Activated B cell treated with CpG ODN at 0.5 μM for 24 hours (primary cell): ENCODE data around the gene CCL24. TPM values are rescaled to one million over a fixed set of nuclear protein-coding genes. Genes with fewer than 3 reads are reported as not detected.

Experiments
- ATAC-seq: fragments of 200-7000 bp; cut with Tn5 transposase; one replicate; pipeline ENCODE4 v1.10.0; 2021; ENCODE audit warnings: low read depth, mild to moderate bottlenecking, moderate library complexity
- CTCF ChIA-PET: fragments of 350-600 bp; sonication (Branson Sonifier 250); formaldehyde crosslinking; loops from one replicate; lab custom pipeline; 2021; ENCODE audit warnings: antibody characterized with exemption; lab: Charles Lee
- POLR2A ChIA-PET: fragments of 350-600 bp; sonication (Branson Sonifier 250); formaldehyde crosslinking; loops from one replicate; lab custom pipeline; 2021; ENCODE audit warnings: antibody characterized with exemption; lab: Charles Lee
- DNase-seq: peaks from one replicate; pipeline ENCODE4 v3.0.0; 2022
- H3K27ac Mint-ChIP-seq: one replicate; pipeline ENCODE4 v1.8.0; 2020; ENCODE audit warnings: mixed read lengths
- H3K27me3 Mint-ChIP-seq: one replicate; pipeline ENCODE4 v1.8.0; 2021; ENCODE audit warnings: mixed read lengths
- H3K36me3 Mint-ChIP-seq: one replicate; pipeline ENCODE4 v1.8.0; 2021; ENCODE audit warnings: low read depth, mixed read lengths
- H3K4me1 Mint-ChIP-seq: one replicate; pipeline ENCODE4 v1.8.0; 2021; ENCODE audit warnings: mixed read lengths
- H3K4me3 Mint-ChIP-seq: one replicate; pipeline ENCODE4 v1.8.0; 2020; ENCODE audit warnings: mild to moderate bottlenecking, mixed read lengths
- H3K9me3 Mint-ChIP-seq: one replicate; pipeline ENCODE4 v1.8.0; 2020; ENCODE audit warnings: mixed read lengths
- intact Hi-C: fragments of 100-400 bp; cut with micrococcal nuclease; formaldehyde crosslinking; loops from one replicate; pipeline ENCODE4 v1.15.1; 2024
- total RNA-seq: library from RNA; stranded (reverse); gene quantifications from 2 replicates; pipeline ENCODE4 v1.2.3, GENCODE V29; 2022
- TF ChIP-seq, protein P1 (sequence below): fragments of 200-600 bp; IDR thresholded peaks from one replicate; pipeline ENCODE4 v1.8.0; 2022; ENCODE audit warnings: antibody characterized with exemption, mild to moderate bottlenecking

The CCL24 gene
- total RNA-seq, 1 donor from 2014 or later: 1.2 TPM

DNA sequence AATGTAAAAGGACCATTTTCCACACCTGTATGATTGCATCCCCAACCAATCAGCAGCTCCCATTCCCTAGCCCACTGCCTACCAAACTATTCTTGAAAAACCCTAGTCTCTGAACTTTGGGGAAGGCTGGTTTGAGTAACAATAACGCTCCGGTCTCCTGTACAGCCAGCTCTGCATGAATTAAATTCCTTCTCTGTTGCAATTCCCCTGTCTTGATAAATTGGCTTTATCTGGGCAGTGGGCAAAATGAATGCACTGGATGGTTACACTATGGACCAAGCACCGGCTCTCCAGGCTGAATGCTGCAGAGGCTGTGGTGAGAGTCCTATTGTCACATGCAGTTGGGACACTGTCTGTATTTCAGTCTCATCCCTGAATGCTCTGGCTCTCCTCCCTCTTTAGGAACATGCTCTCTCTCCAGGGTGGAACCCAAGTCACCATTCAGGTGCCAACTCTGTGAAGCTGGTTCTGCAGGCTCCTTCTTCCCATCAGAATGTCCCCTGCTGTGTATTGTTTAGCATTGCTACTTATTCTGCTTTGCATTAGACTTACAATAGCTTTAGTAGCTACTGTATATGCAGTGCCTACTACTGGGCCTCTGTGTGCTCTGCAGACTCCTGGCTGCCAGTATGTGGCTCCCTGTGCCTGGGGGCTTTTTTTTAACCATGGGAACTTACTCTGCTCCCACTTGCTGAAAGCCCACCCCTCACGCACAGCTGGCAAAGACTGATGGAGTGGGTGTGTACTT, 6.9 kb downstream of the CCL24 start:
- Mint-ChIP-seq H3K36me3 (no peaks in the 10 kb centered on the region), H3K9me3 (peaks cover 3% of the 10 kb centered on the region), H3K4me1 (no peaks in the 10 kb centered on the region), H3K27me3 (peaks cover 6% of the 10 kb centered on the region), H3K4me3 (no peak overlapping the region), H3K27ac (no peak overlapping the region)
- CTCF ChIA-PET: no interaction called here
- intact Hi-C loops: no loop called here
- ATAC-seq (no peak), DNase-seq (no peak)
- TF ChIP-seq, protein P1, sequence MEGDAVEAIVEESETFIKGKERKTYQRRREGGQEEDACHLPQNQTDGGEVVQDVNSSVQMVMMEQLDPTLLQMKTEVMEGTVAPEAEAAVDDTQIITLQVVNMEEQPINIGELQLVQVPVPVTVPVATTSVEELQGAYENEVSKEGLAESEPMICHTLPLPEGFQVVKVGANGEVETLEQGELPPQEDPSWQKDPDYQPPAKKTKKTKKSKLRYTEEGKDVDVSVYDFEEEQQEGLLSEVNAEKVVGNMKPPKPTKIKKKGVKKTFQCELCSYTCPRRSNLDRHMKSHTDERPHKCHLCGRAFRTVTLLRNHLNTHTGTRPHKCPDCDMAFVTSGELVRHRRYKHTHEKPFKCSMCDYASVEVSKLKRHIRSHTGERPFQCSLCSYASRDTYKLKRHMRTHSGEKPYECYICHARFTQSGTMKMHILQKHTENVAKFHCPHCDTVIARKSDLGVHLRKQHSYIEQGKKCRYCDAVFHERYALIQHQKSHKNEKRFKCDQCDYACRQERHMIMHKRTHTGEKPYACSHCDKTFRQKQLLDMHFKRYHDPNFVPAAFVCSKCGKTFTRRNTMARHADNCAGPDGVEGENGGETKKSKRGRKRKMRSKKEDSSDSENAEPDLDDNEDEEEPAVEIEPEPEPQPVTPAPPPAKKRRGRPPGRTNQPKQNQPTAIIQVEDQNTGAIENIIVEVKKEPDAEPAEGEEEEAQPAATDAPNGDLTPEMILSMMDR: no peak
- POLR2A ChIA-PET: no interaction called here

- CTCF ChIA-PET: no interaction called here
- Mint-ChIP-seq H3K27ac (no peak overlapping the region), H3K4me3 (no peak overlapping the region), H3K4me1 (no peaks in the 10 kb centered on the region), H3K27me3 (peaks cover 4% of the 10 kb centered on the region), H3K36me3 (no peaks in the 10 kb centered on the region), H3K9me3 (peaks cover 3% of the 10 kb centered on the region)
- POLR2A ChIA-PET: no interaction called here
- intact Hi-C loops: no loop called here
- ATAC-seq (no peak), DNase-seq (no peak)
- TF ChIP-seq, protein P1: no peak
These were observed 8.9 kb downstream of the CCL24 start for GRCh38 chr7:75804705-75805104.

DNA sequence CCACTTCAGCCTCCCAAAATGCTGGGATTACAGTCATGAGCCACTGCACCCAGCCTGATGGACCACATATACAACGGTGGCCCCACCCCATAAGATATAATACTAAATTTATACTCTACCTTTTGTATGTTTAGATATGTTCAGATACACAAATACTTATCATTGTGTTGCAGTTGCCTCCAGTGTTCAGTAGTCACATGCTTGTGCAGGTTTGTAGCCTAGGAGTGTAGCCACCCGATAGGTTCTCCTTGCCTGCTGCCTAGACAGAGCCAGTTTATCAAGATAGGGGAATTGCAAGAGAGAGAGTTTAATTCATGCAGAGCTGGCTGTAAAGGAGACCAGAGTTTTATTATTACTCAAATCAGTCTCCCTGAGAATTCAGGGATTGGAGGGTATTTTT, 9.6 kb downstream of the CCL24 start:
- no peak for ATAC-seq
- CTCF ChIA-PET: no interaction called here

DNA sequence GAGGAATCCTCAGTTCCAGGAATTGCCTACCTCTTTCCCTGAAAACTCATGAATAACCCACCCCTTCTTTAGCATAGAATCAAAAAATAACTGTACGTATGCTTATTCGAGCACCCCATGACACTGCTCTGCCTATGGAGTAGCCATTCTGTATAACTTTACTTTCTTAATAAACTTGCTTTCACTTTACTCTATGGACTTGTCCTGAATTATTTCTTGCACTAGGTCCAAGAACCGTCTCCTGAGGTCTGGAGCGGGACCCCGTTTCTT, 11.1 kb downstream of the CCL24 start:
- intact Hi-C loops: no loop called here
- DNase-seq (no peak), ATAC-seq (no peak)
- TF ChIP-seq, protein P1: no peak
- CTCF ChIA-PET: no interaction called here
- POLR2A ChIA-PET: no interaction called here
- no peak overlapping the region for H3K4me3 Mint-ChIP-seq
- H3K4me1 Mint-ChIP-seq: no peaks in the 10 kb centered on the region
- peaks cover 9% of the 10 kb centered on the region for H3K27me3 Mint-ChIP-seq
- no peak overlapping the region for H3K27ac Mint-ChIP-seq
- no peaks in the 10 kb centered on the region for H3K36me3 Mint-ChIP-seq
- H3K9me3 Mint-ChIP-seq: peaks cover 3% of the 10 kb centered on the region

More for the DNA sequence above, 9.6 kb downstream of the CCL24 start:
- DNase-seq: no peak
- Mint-ChIP-seq H3K36me3 (no peaks in the 10 kb centered on the region), H3K4me3 (no peak overlapping the region), H3K4me1 (no peaks in the 10 kb centered on the region), H3K27me3 (peaks cover 6% of the 10 kb centered on the region), H3K9me3 (peaks cover 3% of the 10 kb centered on the region), H3K27ac (no peak overlapping the region)
- intact Hi-C loops: no loop called here
- POLR2A ChIA-PET: no interaction called here
- TF ChIP-seq, protein P1: no peak

DNA sequence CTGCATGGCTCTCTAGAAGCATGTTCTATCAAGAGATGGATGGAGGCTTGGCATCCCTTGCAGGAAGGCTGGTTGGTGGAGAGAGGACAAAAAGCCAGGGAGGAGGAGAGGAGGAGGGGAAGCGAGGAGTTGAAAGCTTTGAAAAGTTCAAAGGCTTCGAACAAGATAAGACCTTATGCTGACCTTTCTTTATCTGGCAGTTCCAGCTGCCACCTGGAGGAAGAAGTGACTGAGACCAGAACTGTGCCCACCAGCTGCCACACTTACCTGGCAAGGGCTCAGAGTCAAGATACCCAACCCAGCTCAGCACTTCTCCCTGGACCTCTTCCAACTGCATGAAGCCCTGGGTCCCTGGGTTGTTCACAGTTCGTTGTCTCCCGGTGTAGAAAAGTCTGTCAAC, 14.8 kb downstream of the CCL24 start:
- no peak overlapping the region for H3K4me3 Mint-ChIP-seq
- ATAC-seq: no peak

More for the DNA sequence above, 14.8 kb downstream of the CCL24 start:
- Mint-ChIP-seq H3K27ac (no peak overlapping the region), H3K27me3 (peaks cover 16% of the 10 kb centered on the region), H3K9me3 (no peaks in the 10 kb centered on the region), H3K36me3 (no peaks in the 10 kb centered on the region), H3K4me1 (no peaks in the 10 kb centered on the region)
- TF ChIP-seq, protein P1: no peak
- intact Hi-C loops: no loop called here
- ChIA-PET CTCF (no interaction called here), POLR2A (interaction anchor here (0.6 kb wide), 1 partner anchor 1801 kb away, joined by 3 read pairs; no protein-coding TSS in a partner anchor)
- no peak for DNase-seq
